ENCODE results near the gene TANK. TPM values are rescaled to one million over a fixed set of nuclear protein-coding genes. Genes with fewer than 3 reads are reported as not detected.
A peak's percentile ranks its signal among the peaks of the same experiment; 100 is the strongest.

TANK gene
- total and polyA plus RNA-seq, 2 donors from 2014 or later: 21.2 to 56.1 TPM

- intact Hi-C loops (cut with DNase I): no loop called here
- no peak for DNase-seq
- Histone ChIP-seq H3K27ac (ENCODE audit: low read depth in 2 of 2, low read length in 2 of 2) (no peak overlapping the region), H3K4me1 (ENCODE audit: control insufficient read depth in 2 of 3, insufficient read depth in 2 of 3, low read depth in 1 of 3, low read length in 3 of 3) (no peaks in the 10 kb centered on the region), H3K27me3 (ENCODE audit: control insufficient read depth, insufficient read depth, low read length) (peaks cover 3% of the 10 kb centered on the region), H3K36me3 (ENCODE audit: control insufficient read depth in 2 of 3, insufficient read depth in 3 of 3, low read length in 3 of 3) (no peaks in the 10 kb centered on the region), H3K9ac (ENCODE audit: low read length in 3 of 3) (no peak overlapping the region), H3K9me3 (ENCODE audit: control insufficient read depth in 2 of 3, insufficient read depth in 1 of 3, low read length in 3 of 3) (no peaks in the 10 kb centered on the region), H3K4me3 (ENCODE audit: low read length in 3 of 3) (no peak overlapping the region)
- no peak for FAIRE-seq
- TF ChIP-seq CTCF (IDR thresholded peaks at IDR 0.05; ENCODE audit: borderline replicate concordance, extremely low read depth, insufficient read depth): no peak
Observed at GRCh38 chr2:161245671-161246070, 85.4 kb downstream of the TANK start.

DNA sequence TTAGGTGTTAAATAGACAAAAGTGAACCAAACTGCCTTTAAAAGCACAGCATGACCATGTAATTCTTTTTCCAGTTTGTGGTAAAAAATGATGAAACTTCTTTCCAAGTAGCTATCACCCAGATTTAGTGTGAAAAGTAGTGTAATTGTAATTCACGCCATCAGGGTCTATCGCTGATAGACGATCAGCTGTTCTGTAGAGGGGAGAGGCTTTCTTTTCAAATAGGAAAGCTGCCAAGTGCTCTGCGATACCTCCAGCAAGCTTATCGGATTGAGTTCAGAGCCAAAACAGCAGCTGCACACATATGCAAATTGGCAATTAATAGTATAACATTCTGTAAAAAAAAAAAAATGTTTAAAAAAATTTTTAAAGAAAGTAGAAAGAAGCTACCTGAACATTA, 86.1 kb downstream of the TANK start:
- H3K36me3 ChIP-seq (ENCODE audit: control insufficient read depth in 2 of 3, insufficient read depth in 3 of 3, low read length in 3 of 3): no peaks in the 10 kb centered on the region
- no peaks in the 10 kb centered on the region for H3K4me1 ChIP-seq (ENCODE audit: control insufficient read depth in 2 of 3, insufficient read depth in 2 of 3, low read depth in 1 of 3, low read length in 3 of 3)
- DNase-seq (no peak), FAIRE-seq (no peak)
- peaks cover 3% of the 10 kb centered on the region for H3K27me3 ChIP-seq (ENCODE audit: control insufficient read depth, insufficient read depth, low read length)
- no peak overlapping the region for H3K4me3 ChIP-seq (ENCODE audit: low read length in 3 of 3)
- H3K9ac ChIP-seq (ENCODE audit: low read length in 3 of 3): no peak overlapping the region
- no peak for TF ChIP-seq CTCF (IDR thresholded peaks at IDR 0.05; ENCODE audit: borderline replicate concordance, extremely low read depth, insufficient read depth)
- H3K9me3 ChIP-seq (ENCODE audit: control insufficient read depth in 2 of 3, insufficient read depth in 1 of 3, low read length in 3 of 3): no peaks in the 10 kb centered on the region
- intact Hi-C loops (cut with DNase I): no loop called here
- H3K27ac ChIP-seq (ENCODE audit: low read depth in 2 of 2, low read length in 2 of 2): no peak overlapping the region

GRCh38 chr2:161250864-161251436, 90.7 kb downstream of the TANK start:
- Histone ChIP-seq H3K4me3 (ENCODE audit: low read length in 3 of 3) (no peak overlapping the region), H3K27ac (ENCODE audit: low read depth in 2 of 2, low read length in 2 of 2) (no peak overlapping the region), H3K27me3 (ENCODE audit: control insufficient read depth, insufficient read depth, low read length) (peaks cover 3% of the 10 kb centered on the region), H3K9ac (ENCODE audit: low read length in 3 of 3) (no peak overlapping the region), H3K36me3 (ENCODE audit: control insufficient read depth in 2 of 3, insufficient read depth in 3 of 3, low read length in 3 of 3) (no peaks in the 10 kb centered on the region), H3K9me3 (ENCODE audit: control insufficient read depth in 2 of 3, insufficient read depth in 1 of 3, low read length in 3 of 3) (no peaks in the 10 kb centered on the region), H3K4me1 (ENCODE audit: control insufficient read depth in 2 of 3, insufficient read depth in 2 of 3, low read depth in 1 of 3, low read length in 3 of 3) (no peaks in the 10 kb centered on the region)
- TF ChIP-seq CTCF (IDR thresholded peaks at IDR 0.05; ENCODE audit: borderline replicate concordance, extremely low read depth, insufficient read depth): peak; percentile 49
- FAIRE-seq (peak; percentile 76), DNase-seq (peak in 2 of 5 donors; percentile 76 to 78)
- intact Hi-C loops (cut with DNase I): no loop called here

All from kidney (tissue), 14 donors.